A549 treated with ZK216348 at 1 μM for 4 hours (cell line): ENCODE measurements around the gene FOXO4. TPM values are rescaled to one million over a fixed set of nuclear protein-coding genes. Genes with fewer than 3 reads are reported as not detected.

ENCODE experiments used
- total RNA-seq: library from RNA; stranded (reverse); fragments of 200-300 nt; extraction: Qiagen RNA extraction; gene quantifications from 5 replicates; pipeline ENCODE4 v1.2.3, GENCODE V29; 2022; ENCODE audit warnings: low read depth

Gene FOXO4
- 1.1 to 2.3 TPM (median 1.5 TPM) in 5 replicates for total RNA-seq

GRCh38 chrX:71095555-71095980, at the start of gene FOXO4:
FOXO4 (plus strand) TSS chrX:71095851; CDS start chrX:71096529, 678 bp downstream.

GRCh38 chrX:71068044-71068918, 27.4 kb upstream of the FOXO4 start, which contains the start of gene SNX12:
SNX12 (minus strand) TSS chrX:71068334; CDS start chrX:71068306, 28 bp downstream.

GRCh38 chrX:71106427-71106826, 10.8 kb downstream of the FOXO4 start, which contains the start of gene CXorf65:
CXorf65 (minus strand) TSS chrX:71106740; CDS start chrX:71106556, 184 bp downstream.

GRCh38 chrX:71111141-71111843, 15.6 kb downstream of the FOXO4 start, which contains the start of gene IL2RG:
IL2RG (minus strand) TSS chrX:71111577; CDS start chrX:71111539, 38 bp downstream.

GRCh38 chrX:71118032-71118984, 22.7 kb downstream of the FOXO4 start, which contains the start of gene MED12:
MED12 (plus strand) TSS chrX:71118596; CDS start chrX:71118755, 159 bp downstream.

GRCh38 chrX:71144651-71145050, 49.0 kb downstream of the FOXO4 start, which contains the start of gene NLGN3:
NLGN3 (plus strand) TSS chrX:71144841; CDS start chrX:71147750, 2,909 bp downstream.

Other genes starting within 250 kb of the FOXO4 start
- gene TEX11, start 187.1 kb upstream of the FOXO4 start, total RNA-seq = not detected in 5 replicates
- gene SLC7A3, start 164.8 kb upstream of the FOXO4 start, total RNA-seq = not detected in 5 replicates
- gene SNX12, start 27.5 kb upstream of the FOXO4 start, total RNA-seq = 67.9 to 81.0 TPM (median 78.1 TPM) in 5 replicates
- not detected in 5 replicates for gene CXorf65, start 10.9 kb downstream of the FOXO4 start, total RNA-seq
- 0.09 to 0.21 TPM (median 0.18 TPM) in 3 of 5 replicates, not detected in the others for gene IL2RG, start 15.7 kb downstream of the FOXO4 start, total RNA-seq
- 8.3 to 14.3 TPM (median 14.0 TPM) in 5 replicates for gene MED12, start 22.7 kb downstream of the FOXO4 start, total RNA-seq
- gene NLGN3, start 49.0 kb downstream of the FOXO4 start, total RNA-seq = 0.94 to 1.4 TPM (median 1.2 TPM) in 5 replicates
- 0.22 TPM in 1 of 5 replicates, not detected in the others for gene GJB1, start 127.4 kb downstream of the FOXO4 start, total RNA-seq
- 10.7 to 15.5 TPM (median 12.8 TPM) in 5 replicates for gene ZMYM3, start 158.3 kb downstream of the FOXO4 start, total RNA-seq
- 344 to 455 TPM (median 405 TPM) in 5 replicates for gene NONO, start 187.8 kb downstream of the FOXO4 start, total RNA-seq
- gene ITGB1BP2, start 205.9 kb downstream of the FOXO4 start, total RNA-seq = 0.83 to 1.5 TPM (median 0.99 TPM) in 5 replicates